Daoy (cell line): ENCODE measurements around the gene ZDHHC21. TPM values are rescaled to one million over a fixed set of nuclear protein-coding genes. Genes with fewer than 3 reads are reported as not detected.

Source experiments
- DNase-seq: peaks from one replicate; pipeline ENCODE4 v3.0.0-alpha.2; 2015; ENCODE audit warnings: low read depth
- total RNA-seq: library from RNA; depleted of rRNA; stranded (reverse); fragments of >200 nt; shearing (Covaris generic); gene quantifications from 2 replicates; pipeline ENCODE4 v1.2.3, GENCODE V29; 2014; rRNA removed

Gene ZDHHC21
- total RNA-seq, 1 experiment from 2014 or later: 4.9 TPM

DNA sequence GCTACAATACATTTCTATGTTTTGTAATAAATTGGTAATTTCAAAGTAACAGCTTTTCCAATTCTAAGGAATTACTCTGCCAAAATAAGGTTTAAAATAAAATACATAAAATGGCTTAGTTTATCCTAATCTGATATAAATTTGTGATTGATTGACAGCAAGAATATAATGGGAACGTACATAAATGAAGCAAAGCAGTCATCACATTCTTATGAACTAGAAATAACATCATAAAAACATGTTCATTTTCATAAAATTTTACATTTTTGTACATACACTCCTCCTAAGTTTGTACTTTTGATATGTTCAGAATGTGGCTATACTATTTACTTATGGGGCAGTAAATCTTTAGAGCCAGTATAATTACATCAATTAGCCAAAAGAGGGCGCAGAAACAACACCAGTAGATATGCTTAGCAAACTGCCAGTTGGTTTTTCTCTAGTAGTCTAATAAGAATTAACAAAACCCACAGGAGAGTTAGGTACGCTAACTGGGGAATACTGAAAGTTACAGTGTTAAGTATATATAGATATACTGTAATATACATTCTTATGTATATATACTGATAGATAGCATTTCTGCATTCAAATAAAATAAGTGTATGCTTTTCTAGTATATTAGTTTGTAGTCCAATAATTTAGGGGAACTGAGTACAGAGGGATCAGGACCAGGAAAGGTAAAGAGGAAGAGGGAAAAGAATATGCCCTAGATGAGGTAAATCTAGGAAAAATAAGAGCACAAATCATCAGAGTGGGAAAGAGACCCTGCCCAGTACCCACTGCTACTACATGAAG, 76.8 kb downstream of the ZDHHC21 start:
- peak; percentile 15 for DNase-seq

DNA sequence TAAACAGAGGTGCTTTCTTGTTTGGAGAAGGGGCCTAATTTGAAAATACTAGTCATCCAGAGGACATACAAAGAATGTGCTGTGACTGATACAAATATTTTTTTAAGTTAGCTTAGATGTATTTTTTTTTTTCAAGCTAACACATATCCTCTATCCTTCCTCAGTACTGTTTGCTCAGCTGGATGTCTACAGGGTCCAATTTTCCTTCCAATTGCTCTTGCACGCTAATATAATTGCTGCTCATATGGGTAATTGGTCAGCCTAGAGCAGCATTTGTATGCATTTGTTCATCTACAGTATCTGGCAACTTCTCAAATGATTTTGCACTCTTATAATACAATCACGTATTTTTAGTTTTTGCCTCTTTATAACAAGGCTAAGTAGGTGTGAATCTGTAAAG, 84.7 kb downstream of the ZDHHC21 start:
- DNase-seq: no peak

DNA sequence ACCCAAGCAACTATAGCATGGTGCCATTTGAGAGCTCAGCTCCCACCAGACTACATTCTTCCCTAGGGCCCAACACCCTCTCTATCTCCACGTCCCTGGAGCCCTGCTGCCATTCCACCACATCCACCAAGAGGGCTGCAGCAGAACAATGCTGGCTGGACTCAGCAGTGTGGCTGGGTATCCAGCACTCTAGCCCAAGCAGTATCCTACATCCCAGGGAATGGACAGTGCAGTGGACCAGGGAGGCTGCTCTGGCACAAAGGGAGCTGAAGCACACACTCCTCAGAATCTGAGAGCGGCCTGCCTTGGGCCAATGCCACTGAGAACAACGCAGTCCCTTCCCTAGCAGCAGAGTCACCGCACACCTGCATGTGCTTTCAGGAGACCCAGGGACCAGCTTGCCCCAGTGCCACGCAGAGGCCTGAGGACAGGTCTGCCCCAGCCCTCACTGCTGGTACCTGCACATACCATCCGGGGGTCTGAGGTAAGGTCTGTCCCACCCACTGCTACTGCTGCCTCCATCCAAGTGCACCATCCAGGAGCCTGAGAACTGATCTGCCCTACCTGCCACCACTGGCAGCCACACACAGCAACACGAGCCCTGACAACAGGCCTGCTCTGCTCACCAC, 95.9 kb downstream of the ZDHHC21 start:
- no peak for DNase-seq

DNA sequence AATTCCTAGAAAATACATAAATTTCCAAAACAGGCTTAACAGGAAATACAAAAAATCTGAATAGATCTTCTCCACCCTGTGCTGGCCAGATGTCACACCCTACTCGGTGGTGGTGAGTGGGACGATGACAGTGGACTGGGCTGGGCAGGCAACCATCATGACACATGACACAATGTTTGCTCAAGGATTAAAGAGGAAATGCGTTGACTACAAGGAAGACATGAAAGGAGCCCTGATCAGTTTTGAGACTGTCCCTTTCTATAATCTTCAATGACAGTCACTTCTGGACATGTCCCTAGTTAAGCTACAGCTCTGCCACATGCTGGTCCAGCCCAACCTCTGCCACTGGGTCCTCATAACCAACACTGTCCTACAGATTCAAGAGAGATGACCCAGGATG, 99.8 kb downstream of the ZDHHC21 start:
- DNase-seq: peak; percentile 2

DNA sequence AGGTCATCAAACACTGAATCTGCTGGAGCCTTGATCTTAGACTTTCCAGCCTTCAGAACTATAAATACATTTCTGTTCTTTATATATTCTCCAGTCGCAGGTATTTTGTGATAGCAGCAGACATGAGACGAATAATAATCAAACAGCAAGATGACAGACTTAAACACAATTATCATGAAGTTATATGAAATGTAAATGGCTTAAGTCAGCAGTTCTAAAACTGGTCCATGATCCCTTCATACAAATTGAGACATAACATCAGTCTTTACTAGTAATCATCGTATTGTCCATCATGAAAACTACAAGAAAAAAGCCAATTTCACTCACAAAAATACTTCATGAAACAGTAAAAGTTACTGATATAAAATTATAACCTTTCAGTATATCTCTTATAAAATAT, 101.8 kb downstream of the ZDHHC21 start:
- DNase-seq: no peak

DNA sequence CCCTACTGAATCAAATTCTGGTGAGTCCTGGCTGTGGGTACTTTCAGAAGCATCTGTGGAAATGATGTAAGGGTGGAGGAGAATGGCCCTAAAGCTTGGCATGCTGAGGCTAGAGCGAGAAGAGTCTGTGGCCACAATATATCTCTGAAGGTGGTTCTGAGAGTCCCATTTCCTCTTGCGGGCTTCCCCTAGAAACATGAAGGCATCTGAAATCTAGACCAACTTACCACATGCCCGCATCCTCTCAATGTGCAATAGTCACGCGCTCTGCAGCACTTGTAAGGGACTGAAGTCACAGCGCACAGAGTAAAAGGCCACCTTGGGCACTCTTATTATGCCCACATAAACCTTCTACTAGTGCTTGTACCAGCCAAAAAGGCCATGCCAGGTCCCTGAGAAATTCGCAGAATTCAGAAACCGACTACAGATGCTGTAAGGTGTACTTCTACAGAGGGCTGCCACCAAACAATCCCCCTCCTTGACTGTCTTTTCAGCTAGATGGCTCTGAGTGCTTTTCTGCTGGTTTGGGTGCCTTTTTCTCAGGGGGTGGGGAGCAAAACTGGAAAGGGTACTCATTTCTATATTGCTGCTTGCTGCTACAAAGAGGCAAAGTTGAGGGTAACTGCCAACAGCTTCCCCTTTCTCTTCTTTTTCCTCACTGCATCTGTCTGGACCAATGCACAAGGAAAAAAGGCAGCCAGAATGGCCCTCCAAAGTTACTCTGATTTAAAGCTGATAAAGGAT, 107.3 kb downstream of the ZDHHC21 start:
- DNase-seq: no peak

DNA sequence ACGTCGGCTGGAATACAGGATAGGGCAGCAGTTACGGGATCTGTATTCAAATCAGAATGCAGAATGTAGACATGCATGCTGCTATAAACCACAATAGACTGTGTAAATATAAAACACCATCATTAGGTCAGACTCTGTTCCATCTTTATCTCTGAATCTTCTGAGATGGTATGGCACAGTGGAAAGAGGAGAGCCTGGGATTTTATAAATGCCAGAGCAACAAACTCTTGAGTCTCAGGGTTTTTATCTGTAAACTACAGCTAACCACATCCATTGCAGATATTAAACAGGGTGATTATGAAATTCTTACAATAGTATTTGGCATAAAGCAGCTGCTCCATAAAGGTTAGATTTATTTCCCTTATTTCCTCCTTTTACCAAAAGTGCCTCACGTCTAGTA, 108.7 kb downstream of the ZDHHC21 start:
- DNase-seq: no peak

DNA sequence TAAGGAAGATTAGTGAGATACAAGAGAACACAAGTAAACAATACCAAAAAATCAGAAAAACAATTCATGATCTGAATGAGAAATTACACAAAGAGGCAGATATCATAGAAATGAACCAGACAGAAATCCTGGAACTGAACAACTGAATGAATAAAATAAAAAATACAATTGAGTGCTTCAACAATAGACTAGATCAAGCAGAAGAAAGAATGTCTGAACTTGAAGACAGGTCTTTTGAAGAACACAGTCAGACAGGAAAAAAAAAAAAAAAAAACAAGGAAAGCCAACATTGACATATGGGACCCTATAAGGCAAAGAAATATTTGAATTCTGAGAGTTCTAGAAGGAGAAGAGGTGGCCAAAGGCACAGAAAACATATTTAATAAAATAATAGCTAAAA, 115.2 kb downstream of the ZDHHC21 start:
- no peak for DNase-seq

DNA sequence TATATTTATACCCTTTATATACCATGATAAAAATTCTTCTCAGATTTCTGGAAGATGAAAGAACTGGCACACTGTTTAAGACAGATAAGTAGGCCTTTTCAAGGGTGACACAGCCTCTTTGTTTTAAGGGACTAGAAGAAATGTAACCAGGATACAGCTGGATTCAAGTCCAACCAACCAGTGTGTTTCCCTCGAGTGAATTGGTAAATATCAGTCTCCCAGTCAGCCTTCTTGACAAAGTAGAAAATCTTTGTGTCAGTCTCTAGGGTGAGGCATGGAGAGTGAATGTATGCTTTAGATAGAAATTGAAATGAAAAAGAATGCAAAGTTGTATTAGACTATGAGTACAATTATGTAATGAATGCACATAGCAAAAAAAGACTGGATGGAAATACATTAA, 119.1 kb downstream of the ZDHHC21 start:
- no peak for DNase-seq

DNA sequence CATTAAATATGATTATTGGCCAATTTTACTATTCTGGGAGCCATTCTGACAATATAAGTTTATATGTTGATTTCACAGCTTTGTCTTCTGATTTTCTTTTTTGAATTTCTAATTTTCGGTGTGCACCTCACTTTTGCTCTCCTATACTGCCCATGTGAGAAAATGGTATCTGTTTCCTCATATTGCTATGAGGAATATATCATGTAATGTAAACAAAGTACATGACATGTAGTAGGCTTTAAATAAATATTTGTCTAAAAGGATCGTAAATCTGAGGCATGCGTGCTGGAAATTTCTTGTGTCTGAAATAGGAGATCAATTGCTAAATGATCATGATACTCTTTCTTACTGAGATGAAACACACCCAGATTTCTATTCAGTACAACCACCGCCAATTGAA, 119.9 kb downstream of the ZDHHC21 start:
- DNase-seq: no peak

DNA sequence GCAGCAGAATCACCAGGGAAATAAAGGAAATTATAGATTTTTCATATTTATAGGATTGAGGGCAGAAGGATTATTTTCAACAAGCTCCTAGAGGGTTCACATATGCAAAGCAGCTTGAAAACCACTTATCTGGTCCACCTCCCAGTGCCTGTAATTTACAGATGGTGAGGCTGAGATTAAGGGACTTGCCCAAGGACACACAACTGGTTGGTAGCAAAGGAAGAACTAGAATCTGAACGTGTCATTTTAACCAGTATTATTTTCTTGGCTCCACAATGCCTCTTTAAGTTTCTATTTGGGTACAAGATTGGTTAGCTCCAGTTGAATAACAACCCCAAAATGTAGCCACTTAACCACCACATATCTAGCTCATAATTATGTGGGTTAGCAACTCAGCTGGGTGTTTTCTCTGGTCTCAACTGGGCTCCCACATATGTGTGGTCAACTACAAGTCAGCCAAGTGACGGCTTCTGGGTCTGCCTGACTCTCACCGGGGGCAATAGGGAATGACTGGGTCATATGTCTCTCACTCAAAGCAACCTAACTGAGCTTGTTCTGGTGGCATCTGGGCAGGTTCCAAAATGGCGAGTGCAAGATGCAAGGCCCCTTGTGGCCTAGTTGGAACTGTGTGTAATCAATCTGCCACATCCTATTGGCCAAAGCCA, 127.7 kb downstream of the ZDHHC21 start:
- DNase-seq: no peak

DNA sequence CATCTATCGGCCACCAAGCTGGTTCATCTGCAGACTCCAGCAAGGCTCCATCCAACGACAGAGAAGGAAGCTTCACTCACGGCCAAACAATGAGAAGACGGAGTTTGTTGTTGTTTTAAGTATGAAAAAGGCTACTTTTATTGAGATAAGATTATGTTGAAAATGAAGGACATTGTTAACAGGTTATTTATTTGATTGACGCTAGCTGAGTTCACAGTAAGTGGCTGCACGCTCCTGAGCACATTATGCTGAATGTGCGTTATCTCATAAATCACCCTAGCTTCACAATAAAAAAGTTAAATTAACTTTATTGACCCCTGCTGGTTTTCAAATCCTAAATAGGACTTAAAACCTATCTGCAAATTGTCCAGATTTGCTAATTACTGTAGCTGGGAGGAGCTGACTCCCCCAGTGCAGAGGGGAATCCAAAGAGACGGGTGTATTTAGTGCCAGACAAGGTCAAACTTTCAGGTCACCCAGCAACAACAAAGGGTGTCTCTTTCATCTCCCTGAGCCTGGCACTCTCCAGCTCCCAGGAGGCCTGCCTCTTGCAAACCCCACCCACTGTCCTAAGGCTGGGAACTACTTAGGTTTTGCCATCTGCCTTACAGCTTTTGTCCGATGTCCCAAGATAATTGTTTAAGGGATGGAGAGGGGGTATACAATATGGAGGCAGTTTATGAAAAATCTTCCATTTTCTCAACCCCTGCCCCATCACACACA, 129.2 kb downstream of the ZDHHC21 start:
- DNase-seq: no peak

DNA sequence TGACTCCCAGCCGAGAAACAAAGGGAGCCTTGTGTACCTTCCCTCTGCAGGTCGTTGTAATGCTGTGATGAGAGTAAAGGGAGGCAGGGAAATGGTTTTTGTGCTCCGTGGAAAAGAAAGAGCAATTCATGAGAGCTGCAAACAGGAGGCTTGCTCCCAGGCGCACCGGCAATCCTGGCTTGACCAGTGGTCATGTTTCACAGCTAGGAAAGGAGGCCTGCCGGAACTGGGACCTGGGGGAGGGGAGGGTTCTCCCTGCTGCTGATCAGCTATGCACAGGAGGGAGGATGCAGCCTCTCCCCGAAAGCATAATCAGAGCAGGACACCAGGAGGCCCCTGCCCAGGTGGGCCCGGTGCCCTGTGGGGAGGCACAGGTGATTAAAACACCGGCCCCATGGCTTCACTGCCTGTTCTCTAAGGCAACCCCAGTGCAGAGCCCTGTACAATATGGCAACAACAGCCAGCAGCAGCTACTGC, 131.3 kb downstream of the ZDHHC21 start:
- no peak for DNase-seq

Other genes starting within 250 kb of the ZDHHC21 start
- not detected in 2 replicates for gene CER1, start 29.3 kb upstream of the ZDHHC21 start, total RNA-seq
- gene FREM1, start 217.0 kb upstream of the ZDHHC21 start, total RNA-seq: not detected in 2 replicates